GM12878 (cell line): Measurements from ENCODE around the gene AXIN1. TPM values are rescaled to one million over a fixed set of nuclear protein-coding genes. Genes with fewer than 3 reads are reported as not detected.

Source experiments
- ATAC-seq: fragments of 200-7000 bp; cut with Tn5 transposase; 3 replicates; pipeline ENCODE4 v1.9.1; 2020; ENCODE audit warnings: mild to moderate bottlenecking, moderate library complexity
- BruUV-seq: library from RNA; stranded (reverse); fragments of 400-500 nt; replicated peaks from 2 replicates; lab custom pipeline; 2021; lab: Mats Ljungman, UMichigan
- CTCF ChIA-PET: fragments of 300-600 bp; sonication (Branson Sonifier 250); formaldehyde crosslinking; extraction: SDS; loops from one replicate; lab custom pipeline; 2021; ENCODE audit warnings: inconsistent platforms; lab: Yijun Ruan, JAX
- POLR2A ChIA-PET: fragments of 350-600 bp; formaldehyde crosslinking; extraction: SDS; loops from one replicate; lab custom pipeline; 2021; ENCODE audit warnings: inconsistent platforms; lab: Charles Lee
- RAD21 ChIA-PET: fragments of 300-600 bp; sonication (Branson Sonifier 250); formaldehyde crosslinking; loops from one replicate; lab custom pipeline; 2023; ENCODE audit warnings: antibody characterized with exemption; ENCODE audit not compliant: unreplicated experiment; lab: Charles Lee
- SMC1A ChIA-PET: fragments of 300-600 bp; sonication (Branson Sonifier 250); formaldehyde crosslinking; loops from one replicate; lab custom pipeline; 2023; ENCODE audit not compliant: unreplicated experiment, uncharacterized antibody; lab: Charles Lee
- DNase-seq: peaks from one replicate; pipeline ENCODE4 v3.0.0-alpha.2; 2011; ENCODE audit warnings: low read depth, low spot score
- FAIRE-seq: peaks from 3 replicates; lab custom pipeline; 2011; peaks lifted over from hg19 to GRCh38; lab: Jason Lieb, UNC
- H2AFZ ChIP-seq: 2 replicates; pipeline ENCODE4 v1.6.0; 2011; ENCODE audit warnings: low read depth, low read length, control low read depth; ENCODE audit not compliant: control insufficient read depth
- H3K27ac ChIP-seq: 2 replicates; pipeline ENCODE4 v1.5.1; 2011; ENCODE audit warnings: control low read depth; ENCODE audit not compliant: control insufficient read depth, insufficient read depth
- H3K27me3 ChIP-seq, 2 experiments: replicated peaks in 1 of 2; 2 replicates each; pipeline versions ENCODE4 v1.6.0 to v1.6.1; 2011; ENCODE audit warnings: low read length in 1 of 2; ENCODE audit not compliant: control insufficient read depth in 2 of 2, insufficient read depth in 2 of 2
- H3K36me3 ChIP-seq, 2 experiments: 2 replicates each; pipeline ENCODE4 v1.5.1; 2011; ENCODE audit warnings: low read length in 1 of 2; ENCODE audit not compliant: control insufficient read depth in 2 of 2, insufficient read depth in 2 of 2
- H3K4me1 ChIP-seq: 2 replicates; pipeline ENCODE4 v1.6.1; 2011; ENCODE audit warnings: mild to moderate bottlenecking, low read length, moderate library complexity, mixed read lengths; ENCODE audit not compliant: control insufficient read depth, insufficient read depth
- H3K4me2 ChIP-seq: 2 replicates; pipeline ENCODE4 v1.6.0; 2011; ENCODE audit warnings: control low read depth; ENCODE audit not compliant: control insufficient read depth, insufficient read depth
- H3K4me3 ChIP-seq: fragments of 200-600 bp; sonication (generic); 2 replicates; pipeline ENCODE4 v1.5.1; 2016
- H3K79me2 ChIP-seq: 2 replicates; pipeline ENCODE4 v1.6.0; 2011; ENCODE audit warnings: low read length; ENCODE audit not compliant: control insufficient read depth, insufficient read depth
- H3K9ac ChIP-seq: 2 replicates; pipeline ENCODE4 v1.8.0; 2011; ENCODE audit warnings: low read length, control low read depth, mixed read lengths; ENCODE audit not compliant: control insufficient read depth, insufficient read depth
- H3K9me3 ChIP-seq: replicated peaks from 3 replicates; pipeline ENCODE4 v1.5.1; 2011; ENCODE audit warnings: mild to moderate bottlenecking, low read length; ENCODE audit not compliant: control insufficient read depth, insufficient read depth
- H4K20me1 ChIP-seq: 2 replicates; pipeline ENCODE4 v1.6.0; 2011; ENCODE audit not compliant: control insufficient read depth, insufficient read depth
- BHLHE40 ChIP-seq, 2 experiments: fragments of 450-650 bp in 1 of 2; IDR thresholded peaks; 2 replicates each; pipeline ENCODE4 v1.6.1; 2011 to 2017; ENCODE audit warnings: low read depth in 2 of 2, borderline replicate concordance in 1 of 2, improper control_type of control experiment in 1 of 2, low read length in 1 of 2, mild to moderate bottlenecking in 1 of 2
- EED ChIP-seq: sonication (generic); IDR thresholded peaks from 2 replicates; pipeline ENCODE4 v1.6.1; 2016; ENCODE audit warnings: antibody characterized with exemption, low read depth
- FOXK2 ChIP-seq: fragments of 450-650 bp; IDR thresholded peaks from 2 replicates; pipeline ENCODE4 v1.6.1; 2017; ENCODE audit warnings: mild to moderate bottlenecking, moderate library complexity
- HDGF ChIP-seq: fragments of 450-650 bp; IDR thresholded peaks from 2 replicates; pipeline ENCODE4 v1.6.1; 2016; ENCODE audit warnings: antibody characterized with exemption
- KDM1A ChIP-seq: fragments of 200-600 bp; sonication (generic); IDR thresholded peaks from 2 replicates; pipeline ENCODE4 v1.6.1; 2016; ENCODE audit warnings: borderline replicate concordance
- MEF2A ChIP-seq: IDR thresholded peaks from 2 replicates; pipeline ENCODE4 v1.6.1; 2011; ENCODE audit warnings: low read depth, mild to moderate bottlenecking, low read length, moderate library complexity; ENCODE audit not compliant: insufficient read depth
- SP1 ChIP-seq: IDR thresholded peaks from one replicate; pipeline ENCODE4 v1.6.1; 2011; ENCODE audit warnings: low read depth, low read length
- YBX1 ChIP-seq: fragments of 450-650 bp; IDR thresholded peaks from 2 replicates; pipeline ENCODE4 v1.6.1; 2016; ENCODE audit warnings: antibody characterized with exemption
- ZNF207 ChIP-seq: fragments of 450-650 bp; IDR thresholded peaks from 2 replicates; pipeline ENCODE4 v1.6.1; 2014; ENCODE audit warnings: antibody characterized with exemption, mild to moderate bottlenecking, borderline replicate concordance
- WGBS: methylation state at CpG from one replicate; pipeline ENCODE4 v1.1.6; 2016; ENCODE audit warnings: low lambda C conversion rate; ENCODE audit not compliant: insufficient replicate concordance, insufficient coverage; ENCODE audit errors: missing lambda C conversion rate; 5-methylcytosine and 5-hydroxymethylcytosine counted together
- in situ Hi-C: fragments of 300-500 bp; cut with MboI; formaldehyde crosslinking; loops from 9 replicates; pipeline ENCODE4 v1.14.3; 2018; ENCODE audit warnings: mixed read lengths
- intact Hi-C: fragments of 100-400 bp; cut with micrococcal nuclease; formaldehyde crosslinking; loops from one replicate; pipeline ENCODE4 v1.14.2; 2022; ENCODE audit not compliant: unreplicated experiment
- polyA plus RNA-seq, 11 experiments: library from polyadenylated mRNA; depleted of rRNA in 4 of 11; unstranded in 6 of 11; stranded (reverse) in 5 of 11; fragments of >200 nt; fragmentation: Nextera tagmentation in 4 of 11; fragmentation: Illumina TruSeq in 1 of 11; extraction: Ambion mirVana in 4 of 11; extraction: Trizol in 1 of 11; gene quantifications; 1 replicate in 1 of 11; 2 replicates in 10 of 11; pipeline versions ENCODE4 v1.2.1 to v1.2.3, GENCODE V29; 2011 to 2016; ENCODE audit warnings: inconsistent platforms in 2 of 11, missing spikeins in 2 of 11, low read depth in 1 of 11
- total RNA-seq, 4 experiments: library from RNA; depleted of rRNA in 3 of 4; stranded (reverse); fragments of >200 nt in 3 of 4; fragmentation: Illumina TruSeq in 1 of 4; extraction: Trizol in 1 of 4; gene quantifications; 2 replicates each; pipeline versions ENCODE4 v1.2.1 to v1.2.3, GENCODE V29; 2013 to 2021
- TF ChIP-seq, protein P1 (sequence below): IDR thresholded peaks from 2 replicates; pipeline ENCODE4 v1.6.1; 2011; ENCODE audit warnings: borderline replicate concordance, low read depth, mild to moderate bottlenecking, moderate library complexity, mixed read lengths, low read length; ENCODE audit not compliant: insufficient read depth; ENCODE audit errors: extremely low read length

Gene AXIN1
- total and polyA plus RNA-seq, 10 of the 15 experiments (the other 5 are each of a cell fraction or from before 2014, with no cell fraction given), result 0.26 to 27.1 (median 7.7) TPM

- RAD21 ChIA-PET, result no interaction called here
- no peak for DNase-seq
- FAIRE-seq, result no peak
- no peaks in the 10 kb centered on the region for H3K79me2 ChIP-seq
- intact Hi-C loops (no loop called here), in situ Hi-C loops (no loop called here)
- no peaks in the 10 kb centered on the region for H3K27me3 ChIP-seq
- BruUV-seq, result no TSS peak
- POLR2A ChIA-PET, result no interaction called here
- no peak overlapping the region for H3K27ac ChIP-seq
- WGBS, result 76% methylated on average over 21 of the region's 21 CpGs
- no peak overlapping the region for H3K4me3 ChIP-seq
- no peak for ATAC-seq
- no peaks in the 10 kb centered on the region; the same call in 1 of the 2 replicates for H3K4me1 ChIP-seq
- CTCF ChIA-PET, result no interaction called here
- TF ChIP-seq SP1, result no peak
- peak in 1 of 2 experiments; percentile 10; a peak in 1 of 4 replicates for TF ChIP-seq BHLHE40 (IDR thresholded peaks at IDR 0.05; ENCODE audit: borderline replicate concordance in 1 of 2, low read depth in 2 of 2, low read length in 1 of 2)
- no peak for TF ChIP-seq MEF2A
- no peak overlapping the region for H2AFZ ChIP-seq
- peaks cover 10 to 25% of the 10 kb centered on the region in 2 experiments for H3K36me3 ChIP-seq
- H3K9ac ChIP-seq, result no peak overlapping the region
- SMC1A ChIA-PET, result interaction anchor here (1.4 kb wide), 1 partner anchor 42 kb away, joined by 4 read pairs; no protein-coding TSS in a partner anchor
- H4K20me1 ChIP-seq, result no peaks in the 10 kb centered on the region; the same call in 1 of the 2 replicates
- H3K9me3 ChIP-seq, result no peaks in the 10 kb centered on the region
- no peak overlapping the region for H3K4me2 ChIP-seq
Measured at GRCh38 chr16:307691-308312, 44.7 kb downstream of the AXIN1 start.

DNA sequence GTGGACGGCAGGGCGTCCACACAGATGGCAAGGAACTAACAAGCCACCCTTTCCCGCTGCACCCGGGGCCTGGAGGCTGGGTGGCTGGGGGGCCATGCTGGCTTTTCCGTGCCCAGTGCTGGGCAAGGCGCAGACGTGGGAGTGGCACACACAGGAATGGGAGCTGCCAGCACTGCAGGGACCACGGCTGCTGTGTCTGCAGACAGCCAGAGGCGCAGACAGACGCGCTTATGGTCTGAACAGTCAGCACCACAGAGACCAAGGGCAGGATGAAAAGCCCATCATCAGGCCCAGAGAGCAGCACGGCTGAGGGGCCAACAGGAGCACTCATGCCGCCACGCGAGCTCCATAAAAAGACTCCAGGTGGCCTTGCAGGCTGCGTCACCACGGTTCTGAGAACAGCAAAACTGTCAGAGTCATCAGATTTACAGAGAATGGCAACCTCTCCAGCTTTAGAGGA, 45.6 kb downstream of the AXIN1 start:
- Histone ChIP-seq H3K79me2 (no peaks in the 10 kb centered on the region), H3K27ac (no peak overlapping the region), H3K9ac (no peak overlapping the region), H3K4me2 (no peak overlapping the region), H3K36me3 (peaks cover 10 to 25% of the 10 kb centered on the region in 2 experiments), H3K4me1 (no peaks in the 10 kb centered on the region; the same call in 1 of the 2 replicates), H4K20me1 (no peaks in the 10 kb centered on the region; the same call in 1 of the 2 replicates), H3K4me3 (no peak overlapping the region), H3K27me3 (no peaks in the 10 kb centered on the region), H2AFZ (no peak overlapping the region), H3K9me3 (no peaks in the 10 kb centered on the region)
- ChIA-PET SMC1A (no interaction called here), POLR2A (no interaction called here), RAD21 (no interaction called here), CTCF (no interaction called here)
- DNase-seq, result no peak
- 96% methylated on average over 17 of the region's 17 CpGs for WGBS
- intact Hi-C loops, result no loop called here
- in situ Hi-C loops, result no loop called here
- no TSS peak for BruUV-seq
- ATAC-seq, result no peak
- TF ChIP-seq, protein P1, sequence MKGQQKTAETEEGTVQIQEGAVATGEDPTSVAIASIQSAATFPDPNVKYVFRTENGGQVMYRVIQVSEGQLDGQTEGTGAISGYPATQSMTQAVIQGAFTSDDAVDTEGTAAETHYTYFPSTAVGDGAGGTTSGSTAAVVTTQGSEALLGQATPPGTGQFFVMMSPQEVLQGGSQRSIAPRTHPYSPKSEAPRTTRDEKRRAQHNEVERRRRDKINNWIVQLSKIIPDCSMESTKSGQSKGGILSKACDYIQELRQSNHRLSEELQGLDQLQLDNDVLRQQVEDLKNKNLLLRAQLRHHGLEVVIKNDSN, result no peak
- TF ChIP-seq HDGF (no peak), KDM1A (no peak), YBX1 (no peak), FOXK2 (no peak), EED (no peak), ZNF207 (no peak)
- no peak for FAIRE-seq
